ENCODE data around the gene LGI4.

LGI4 gene
- long read RNA-seq: 0 reads

DNA sequence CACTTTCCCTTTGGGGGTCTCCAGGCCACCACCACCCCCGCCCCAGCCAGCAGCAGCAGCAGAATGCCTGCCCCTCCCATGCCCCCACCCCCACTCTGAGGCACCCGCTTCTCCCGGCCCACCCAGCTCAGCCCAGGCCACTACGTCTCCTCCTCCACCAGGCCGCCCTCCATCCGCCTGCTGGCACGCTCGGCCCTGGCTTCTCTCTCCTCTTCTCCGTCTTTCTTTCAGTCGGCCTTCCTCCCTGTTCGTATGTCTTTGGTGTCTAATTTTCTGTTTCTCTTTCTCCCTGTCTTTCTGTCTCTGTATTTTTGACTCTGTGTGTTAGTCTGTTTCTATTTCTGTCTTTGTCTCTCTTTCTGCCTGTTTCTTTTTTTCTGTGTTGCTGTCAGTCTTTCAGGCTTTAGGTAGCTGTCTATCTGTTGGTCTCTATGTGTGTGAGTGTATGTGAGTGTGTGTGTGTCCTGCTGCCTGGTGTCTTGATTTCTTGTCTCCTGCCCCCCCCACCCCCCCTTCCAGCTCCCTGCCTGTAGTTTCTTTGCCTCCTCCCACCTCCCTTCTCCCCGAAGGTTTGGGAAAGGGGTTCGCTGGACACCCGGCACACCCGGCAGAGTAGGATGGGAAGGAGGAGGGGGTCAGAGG, at the start of gene LGI4:
TSS of gene LGI4 (minus strand) at position 459 of the 642 bp plus-strand sequence. CDS start at position 80, 379 bp downstream.
- no peak within 1 kb of the TSS for H3K4me3 ChIP-seq (replicated peaks; ENCODE audit: insufficient read depth, low read length)
- no peaks in the 10 kb centered on the region for H3K27me3 ChIP-seq (ENCODE audit: insufficient read depth, poor library complexity, severe bottlenecking)
- TF ChIP-seq REST (IDR thresholded peaks at IDR 0.05; ENCODE audit: insufficient replicate concordance, low read depth) (no peak), SPI1 (IDR thresholded peaks at IDR 0.05; ENCODE audit: borderline replicate concordance, low read depth) (no peak), CTCF (IDR thresholded peaks at IDR 0.05; ENCODE audit: insufficient read depth, low read length) (no peak), GABPA (IDR thresholded peaks at IDR 0.05; ENCODE audit: low read depth) (no peak), POLR2AphosphoS5 (IDR thresholded peaks at IDR 0.05; ENCODE audit: low read depth) (no peak)
- no peak for DNase-seq (ENCODE audit: low read depth in 1 of 2, low spot score in 1 of 2)
- no peak within 1 kb of the TSS for H3K27ac ChIP-seq (replicated peaks)

DNA sequence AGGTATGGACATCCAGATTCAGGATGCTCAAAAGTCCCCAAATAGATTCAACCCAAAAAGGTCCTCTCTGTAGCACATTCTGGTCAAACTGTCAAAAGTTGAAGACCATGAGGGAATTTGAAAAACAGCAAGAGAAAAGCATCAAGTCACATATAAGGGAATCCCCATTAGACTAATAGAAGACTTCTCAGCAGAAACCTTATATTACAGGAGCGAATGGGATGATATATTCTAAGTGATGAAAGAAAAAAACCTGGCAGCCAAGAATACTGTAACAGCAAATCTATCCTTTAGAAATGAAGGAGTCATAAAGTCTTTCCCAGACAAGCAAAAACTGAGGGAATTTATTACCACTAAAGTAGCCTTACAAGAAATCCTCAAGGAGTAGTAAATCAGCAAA, 49.4 kb upstream of the LGI4 start:
- no peak for DNase-seq (ENCODE audit: low read depth in 1 of 2, low spot score in 1 of 2)
- H3K27me3 ChIP-seq (ENCODE audit: insufficient read depth, poor library complexity, severe bottlenecking): no peaks in the 10 kb centered on the region
- no peak overlapping the region for H3K4me3 ChIP-seq (replicated peaks; ENCODE audit: insufficient read depth, low read length)
- no peak overlapping the region for H3K27ac ChIP-seq (replicated peaks)
- TF ChIP-seq GABPA (IDR thresholded peaks at IDR 0.05; ENCODE audit: low read depth): no peak
- no peak for TF ChIP-seq SPI1 (IDR thresholded peaks at IDR 0.05; ENCODE audit: borderline replicate concordance, low read depth)
- TF ChIP-seq CTCF (IDR thresholded peaks at IDR 0.05; ENCODE audit: insufficient read depth, low read length): no peak
- TF ChIP-seq REST (IDR thresholded peaks at IDR 0.05; ENCODE audit: insufficient replicate concordance, low read depth): no peak
- TF ChIP-seq POLR2AphosphoS5 (IDR thresholded peaks at IDR 0.05; ENCODE audit: low read depth): no peak

DNA sequence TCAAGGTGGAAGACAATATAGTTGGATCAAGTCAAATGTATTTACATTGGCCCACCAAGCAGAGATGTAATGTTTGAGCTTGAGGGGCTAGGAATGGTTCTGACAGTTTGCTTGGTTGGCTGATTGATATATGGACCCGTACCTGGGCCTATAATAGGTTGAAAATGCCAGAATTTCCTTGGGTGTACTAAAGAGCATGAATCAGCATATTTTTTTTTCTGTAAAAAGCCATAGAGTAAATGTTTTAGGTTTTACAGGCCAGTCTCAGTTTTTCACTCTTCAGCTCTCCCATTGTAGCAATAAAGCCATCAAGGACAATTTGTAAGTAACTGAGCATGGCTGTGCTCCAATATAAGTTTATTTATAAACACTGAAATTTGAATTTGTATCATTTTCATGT, 46.5 kb upstream of the LGI4 start:
- no peak overlapping the region for H3K4me3 ChIP-seq (replicated peaks; ENCODE audit: insufficient read depth, low read length)
- TF ChIP-seq REST (IDR thresholded peaks at IDR 0.05; ENCODE audit: insufficient replicate concordance, low read depth) (no peak), POLR2AphosphoS5 (IDR thresholded peaks at IDR 0.05; ENCODE audit: low read depth) (no peak), GABPA (IDR thresholded peaks at IDR 0.05; ENCODE audit: low read depth) (no peak)
- H3K27ac ChIP-seq (replicated peaks): no peak overlapping the region
- no peak for DNase-seq (ENCODE audit: low read depth in 1 of 2, low spot score in 1 of 2)
- no peaks in the 10 kb centered on the region for H3K27me3 ChIP-seq (ENCODE audit: insufficient read depth, poor library complexity, severe bottlenecking)
